ENCODE measurements around the gene THOC1.

GRCh38 chr18:250685-251084, 17.2 kb downstream of the THOC1 start:
- TF ChIP-seq CTCF (IDR thresholded peaks at IDR 0.05) (no peak), POLR2AphosphoS5 (IDR thresholded peaks at IDR 0.05) (no peak)

Measured in prostate gland (tissue), 2 donors.